Measurements from ENCODE around the gene LPGAT1.

The LPGAT1 gene

DNA sequence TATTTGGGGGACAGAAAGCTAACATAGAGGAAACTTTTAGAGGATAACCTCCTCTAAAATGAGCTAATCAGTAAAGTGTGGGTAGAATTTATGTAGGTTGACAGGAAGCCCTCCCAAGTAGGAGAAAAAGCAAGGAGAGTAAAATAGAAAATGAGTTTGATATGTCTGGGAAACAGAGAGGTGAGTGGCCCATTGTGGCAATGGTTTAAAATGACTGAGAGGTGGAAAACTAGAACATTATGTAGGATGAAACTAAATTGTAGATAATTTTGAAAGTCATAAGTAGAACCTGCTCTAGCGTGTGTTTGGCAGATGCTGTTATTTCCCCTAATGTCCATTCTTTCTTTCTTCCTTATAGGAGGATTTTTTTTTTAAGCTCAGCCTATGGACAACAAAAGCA, 8.5 kb upstream of the LPGAT1 start:
- TF ChIP-seq, protein P1, sequence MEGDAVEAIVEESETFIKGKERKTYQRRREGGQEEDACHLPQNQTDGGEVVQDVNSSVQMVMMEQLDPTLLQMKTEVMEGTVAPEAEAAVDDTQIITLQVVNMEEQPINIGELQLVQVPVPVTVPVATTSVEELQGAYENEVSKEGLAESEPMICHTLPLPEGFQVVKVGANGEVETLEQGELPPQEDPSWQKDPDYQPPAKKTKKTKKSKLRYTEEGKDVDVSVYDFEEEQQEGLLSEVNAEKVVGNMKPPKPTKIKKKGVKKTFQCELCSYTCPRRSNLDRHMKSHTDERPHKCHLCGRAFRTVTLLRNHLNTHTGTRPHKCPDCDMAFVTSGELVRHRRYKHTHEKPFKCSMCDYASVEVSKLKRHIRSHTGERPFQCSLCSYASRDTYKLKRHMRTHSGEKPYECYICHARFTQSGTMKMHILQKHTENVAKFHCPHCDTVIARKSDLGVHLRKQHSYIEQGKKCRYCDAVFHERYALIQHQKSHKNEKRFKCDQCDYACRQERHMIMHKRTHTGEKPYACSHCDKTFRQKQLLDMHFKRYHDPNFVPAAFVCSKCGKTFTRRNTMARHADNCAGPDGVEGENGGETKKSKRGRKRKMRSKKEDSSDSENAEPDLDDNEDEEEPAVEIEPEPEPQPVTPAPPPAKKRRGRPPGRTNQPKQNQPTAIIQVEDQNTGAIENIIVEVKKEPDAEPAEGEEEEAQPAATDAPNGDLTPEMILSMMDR (IDR thresholded peaks at IDR 0.05; ENCODE audit: insufficient read depth, low read length): no peak
- no peak for TF ChIP-seq GABPA (IDR thresholded peaks at IDR 0.05; ENCODE audit: low read depth)
- TF ChIP-seq, protein P2, sequence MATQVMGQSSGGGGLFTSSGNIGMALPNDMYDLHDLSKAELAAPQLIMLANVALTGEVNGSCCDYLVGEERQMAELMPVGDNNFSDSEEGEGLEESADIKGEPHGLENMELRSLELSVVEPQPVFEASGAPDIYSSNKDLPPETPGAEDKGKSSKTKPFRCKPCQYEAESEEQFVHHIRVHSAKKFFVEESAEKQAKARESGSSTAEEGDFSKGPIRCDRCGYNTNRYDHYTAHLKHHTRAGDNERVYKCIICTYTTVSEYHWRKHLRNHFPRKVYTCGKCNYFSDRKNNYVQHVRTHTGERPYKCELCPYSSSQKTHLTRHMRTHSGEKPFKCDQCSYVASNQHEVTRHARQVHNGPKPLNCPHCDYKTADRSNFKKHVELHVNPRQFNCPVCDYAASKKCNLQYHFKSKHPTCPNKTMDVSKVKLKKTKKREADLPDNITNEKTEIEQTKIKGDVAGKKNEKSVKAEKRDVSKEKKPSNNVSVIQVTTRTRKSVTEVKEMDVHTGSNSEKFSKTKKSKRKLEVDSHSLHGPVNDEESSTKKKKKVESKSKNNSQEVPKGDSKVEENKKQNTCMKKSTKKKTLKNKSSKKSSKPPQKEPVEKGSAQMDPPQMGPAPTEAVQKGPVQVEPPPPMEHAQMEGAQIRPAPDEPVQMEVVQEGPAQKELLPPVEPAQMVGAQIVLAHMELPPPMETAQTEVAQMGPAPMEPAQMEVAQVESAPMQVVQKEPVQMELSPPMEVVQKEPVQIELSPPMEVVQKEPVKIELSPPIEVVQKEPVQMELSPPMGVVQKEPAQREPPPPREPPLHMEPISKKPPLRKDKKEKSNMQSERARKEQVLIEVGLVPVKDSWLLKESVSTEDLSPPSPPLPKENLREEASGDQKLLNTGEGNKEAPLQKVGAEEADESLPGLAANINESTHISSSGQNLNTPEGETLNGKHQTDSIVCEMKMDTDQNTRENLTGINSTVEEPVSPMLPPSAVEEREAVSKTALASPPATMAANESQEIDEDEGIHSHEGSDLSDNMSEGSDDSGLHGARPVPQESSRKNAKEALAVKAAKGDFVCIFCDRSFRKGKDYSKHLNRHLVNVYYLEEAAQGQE (IDR thresholded peaks at IDR 0.05; ENCODE audit: insufficient replicate concordance, low read depth): no peak
- no peak for TF ChIP-seq SPI1 (IDR thresholded peaks at IDR 0.05; ENCODE audit: borderline replicate concordance, low read depth)
- no peak for TF ChIP-seq POLR2AphosphoS5 (IDR thresholded peaks at IDR 0.05; ENCODE audit: low read depth)
- no peaks in the 10 kb centered on the region for H3K27me3 ChIP-seq (ENCODE audit: insufficient read depth, poor library complexity, severe bottlenecking)
- H3K4me3 ChIP-seq (replicated peaks; ENCODE audit: insufficient read depth, low read length): no peak overlapping the region
- no peak overlapping the region for H3K27ac ChIP-seq (replicated peaks)
- DNase-seq (ENCODE audit: low read depth in 1 of 2, low spot score in 1 of 2): no peak

DNA sequence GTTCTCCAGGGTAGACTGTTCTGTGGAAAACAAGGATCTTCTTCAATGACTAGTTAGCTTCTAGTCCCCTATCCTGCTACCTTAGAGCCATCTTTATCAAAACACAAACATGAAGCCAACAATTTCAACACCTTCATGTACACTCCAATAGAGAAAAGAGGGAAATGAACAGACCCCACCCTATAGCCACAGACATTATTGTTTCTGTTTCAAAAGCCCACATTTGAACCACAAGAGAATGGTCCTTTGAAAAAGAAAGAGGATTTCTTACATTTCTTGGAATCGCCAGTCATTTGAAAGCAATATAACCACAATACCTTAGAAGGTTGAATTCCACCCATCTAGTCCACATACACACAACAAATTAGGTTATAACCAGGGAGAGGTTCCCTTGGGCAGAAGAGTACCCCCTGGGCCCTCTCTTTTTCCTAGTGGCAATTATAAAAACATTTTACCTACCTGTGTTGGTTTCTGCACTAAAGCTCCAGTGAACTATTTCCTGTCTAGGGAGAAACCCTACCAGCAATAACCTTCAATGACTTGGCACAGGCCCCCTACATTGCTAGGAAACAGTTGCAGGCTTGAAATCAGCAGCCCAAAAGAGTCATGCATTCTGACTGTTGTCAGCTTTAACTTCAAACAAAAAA, 2.7 kb upstream of the LPGAT1 start:
- TF ChIP-seq, protein P2 (IDR thresholded peaks at IDR 0.05; ENCODE audit: insufficient replicate concordance, low read depth): no peak
- TF ChIP-seq, protein P1 (IDR thresholded peaks at IDR 0.05; ENCODE audit: insufficient read depth, low read length): no peak
- TF ChIP-seq GABPA (IDR thresholded peaks at IDR 0.05; ENCODE audit: low read depth): no peak
- no peak for TF ChIP-seq SPI1 (IDR thresholded peaks at IDR 0.05; ENCODE audit: borderline replicate concordance, low read depth)
- no peak for TF ChIP-seq POLR2AphosphoS5 (IDR thresholded peaks at IDR 0.05; ENCODE audit: low read depth)
- Histone ChIP-seq H3K27me3 (ENCODE audit: insufficient read depth, poor library complexity, severe bottlenecking) (no peaks in the 10 kb centered on the region), H3K27ac (replicated peaks) (no peak overlapping the region), H3K4me3 (replicated peaks; ENCODE audit: insufficient read depth, low read length) (no peak overlapping the region)
- no peak for DNase-seq (ENCODE audit: low read depth in 1 of 2, low spot score in 1 of 2)

DNA sequence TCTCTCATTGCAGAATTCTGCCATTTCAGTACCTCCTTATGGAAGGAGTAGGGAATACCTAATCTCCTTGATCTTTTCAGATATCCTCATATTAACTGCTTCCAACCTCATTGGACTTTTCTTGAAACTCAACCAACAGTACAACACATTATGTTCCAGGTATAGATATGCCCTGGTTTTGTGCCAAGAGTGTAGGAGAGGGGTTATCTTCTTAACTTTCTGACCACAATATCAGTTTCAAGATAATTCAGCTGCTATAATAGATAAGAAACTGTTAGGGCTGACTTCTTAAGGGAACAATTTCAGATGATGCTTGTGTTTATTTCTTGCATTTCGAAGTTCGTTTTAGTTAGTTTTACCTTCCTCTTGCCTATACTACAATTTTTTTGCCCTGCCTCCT, 2.1 kb upstream of the LPGAT1 start:
- no peak for DNase-seq (ENCODE audit: low read depth in 1 of 2, low spot score in 1 of 2)
- Histone ChIP-seq H3K27ac (replicated peaks) (no peak overlapping the region), H3K4me3 (replicated peaks; ENCODE audit: insufficient read depth, low read length) (no peak overlapping the region), H3K27me3 (ENCODE audit: insufficient read depth, poor library complexity, severe bottlenecking) (no peaks in the 10 kb centered on the region)
- TF ChIP-seq, protein P2 (IDR thresholded peaks at IDR 0.05; ENCODE audit: insufficient replicate concordance, low read depth): no peak
- TF ChIP-seq, protein P1 (IDR thresholded peaks at IDR 0.05; ENCODE audit: insufficient read depth, low read length): no peak
- TF ChIP-seq SPI1 (IDR thresholded peaks at IDR 0.05; ENCODE audit: borderline replicate concordance, low read depth) (no peak), GABPA (IDR thresholded peaks at IDR 0.05; ENCODE audit: low read depth) (no peak), POLR2AphosphoS5 (IDR thresholded peaks at IDR 0.05; ENCODE audit: low read depth) (no peak)

Measured in HL-60 (cell line).